ENCODE data around the gene PRF1.

GRCh38 chr10:70573599-70574506 is 28.7 kb downstream of the PRF1 start:
- TF ChIP-seq ATF3 (IDR thresholded peaks at IDR 0.05) (no peak), CTCF (IDR thresholded peaks at IDR 0.05; ENCODE audit: low read depth, low read length, missing input control) (no peak), REST (IDR thresholded peaks at IDR 0.05) (no peak), RAD21 (IDR thresholded peaks at IDR 0.05) (no peak), SP1 (IDR thresholded peaks at IDR 0.05) (no peak), RXRA (IDR thresholded peaks at IDR 0.05) (no peak), NR2F2 (IDR thresholded peaks at IDR 0.05) (no peak)
